ENCODE results near the gene POU2F2. TPM values are rescaled to one million over a fixed set of nuclear protein-coding genes. Genes with fewer than 3 reads are reported as not detected.

Gene POU2F2
- total RNA-seq, 1 experiment from 2014 or later, result 0.89 TPM

- ChIA-PET RAD21 (ENCODE audit: low non-redundant PET in 1 of 2, low total read pairs in 2 of 2, uncharacterized antibody in 2 of 2, unreplicated experiment in 2 of 2) (no interaction called here), POLR2A (no interaction called here), CTCF (interaction anchor here (0.5 to 1.1 kb wide), 3 partner anchors 59 to 184 kb away, joined by 3 to 5 read pairs (median 3); no protein-coding TSS in a partner anchor)
- no peak overlapping the region for H3K4me2 ChIP-seq (ENCODE audit: low read length)
- intact Hi-C loops (cut with micrococcal nuclease), result loop anchor here (10.0 kb wide), 1 partner anchor 99 kb away; the partner anchor contains the start of gene ATP1A3
- ATAC-seq, result no peak
- no peak overlapping the region for H3K9ac ChIP-seq (ENCODE audit: low read length)
- H2AFZ ChIP-seq (ENCODE audit: low read depth, low read length, poor library complexity, severe bottlenecking), result no peak overlapping the region
- no peak overlapping the region for H3K4me3 ChIP-seq (replicated peaks in 1 of 2; ENCODE audit: low read depth in 1 of 2, low read length in 2 of 2)
- H3K36me3 ChIP-seq (ENCODE audit: control insufficient read depth in 1 of 2, insufficient read depth in 2 of 2, low read length in 2 of 2), result no peaks in the 10 kb centered on the region
- BruUV-seq (replicated peaks), result no TSS peak
- no peak for DNase-seq (ENCODE audit: low read depth, low spot score)
- H3K4me1 ChIP-seq (ENCODE audit: control insufficient read depth in 1 of 2, insufficient read depth in 2 of 2, low read length in 2 of 2), result peaks cover 1 to 19% of the 10 kb centered on the region in 2 experiments; a peak in 3 of 4 replicates
- H3K9me2 ChIP-seq (ENCODE audit: insufficient read depth), result no peaks in the 10 kb centered on the region
- H4K20me1 ChIP-seq (ENCODE audit: insufficient read depth), result no peaks in the 10 kb centered on the region
- H3K79me2 ChIP-seq (ENCODE audit: insufficient read depth, low read length), result no peaks in the 10 kb centered on the region
- TF ChIP-seq REST (IDR thresholded peaks at IDR 0.05; ENCODE audit: low read depth) (no peak), TCF7L2 (IDR thresholded peaks at IDR 0.05; ENCODE audit: borderline replicate concordance, extremely low read depth, insufficient read depth, insufficient read length) (no peak), EZH2 (IDR thresholded peaks at IDR 0.05) (no peak), JUND (IDR thresholded peaks at IDR 0.05) (no peak), CTCF (IDR thresholded peaks at IDR 0.05 in 2 of 3, conservative IDR thresholded peaks at IDR 0.05 in 1 of 3; ENCODE audit: borderline replicate concordance in 1 of 3, insufficient read depth in 1 of 3, low read depth in 2 of 3, low read length in 2 of 3) (no peak), CEBPB (IDR thresholded peaks at IDR 0.05; ENCODE audit: low read depth) (no peak), ATF3 (IDR thresholded peaks at IDR 0.05) (no peak), SIN3A (IDR thresholded peaks at IDR 0.05; ENCODE audit: low read depth) (no peak), FOSL1 (IDR thresholded peaks at IDR 0.05; ENCODE audit: low read depth) (no peak), POLR2AphosphoS5 (IDR thresholded peaks at IDR 0.05; ENCODE audit: low read depth, low read length) (no peak), RAD21 (IDR thresholded peaks at IDR 0.05; ENCODE audit: low read depth) (no peak), SP1 (IDR thresholded peaks at IDR 0.05; ENCODE audit: low read depth) (no peak), ZBTB33 (IDR thresholded peaks at IDR 0.05; ENCODE audit: extremely low read depth, insufficient replicate concordance, low read length) (no peak), CBX3 (IDR thresholded peaks at IDR 0.05; ENCODE audit: low read depth) (no peak), ELF1 (IDR thresholded peaks at IDR 0.05; ENCODE audit: borderline replicate concordance, low read depth) (no peak)
- no peaks in the 10 kb centered on the region for H3K27me3 ChIP-seq (ENCODE audit: insufficient read depth, low read length)
- H3K27ac ChIP-seq (ENCODE audit: low read depth, low read length), result no peak overlapping the region
- H3K9me3 ChIP-seq (ENCODE audit: control insufficient read depth in 1 of 2, insufficient read depth in 1 of 2, low read depth in 1 of 2, low read length in 2 of 2), result no peaks in the 10 kb centered on the region
Measured at GRCh38 chr19:42093926-42094325, 38.3 kb downstream of the POU2F2 start.
